Kidney epithelial cell (primary cell): ENCODE measurements around the gene GREB1L. TPM values are rescaled to one million over a fixed set of nuclear protein-coding genes. Genes with fewer than 3 reads are reported as not detected.

Experiments
- DNase-seq: peaks from one replicate; pipeline ENCODE4 v3.0.0-alpha.2; 2010; ENCODE audit warnings: low read depth
- H3K27me3 ChIP-seq: 2 replicates; pipeline ENCODE4 v1.6.0; 2011; ENCODE audit warnings: low read length; ENCODE audit not compliant: control insufficient read depth, insufficient read depth
- H3K36me3 ChIP-seq: 2 replicates; pipeline ENCODE4 v1.5.1; 2011; ENCODE audit warnings: low read length; ENCODE audit not compliant: control insufficient read depth, insufficient read depth
- H3K4me3 ChIP-seq: 2 replicates; pipeline ENCODE4 v1.5.1; 2011; ENCODE audit warnings: low read depth, mild to moderate bottlenecking, control low read depth, low read length
- total RNA-seq: library from RNA; depleted of rRNA; stranded (reverse); fragments of >200 nt; gene quantifications from 2 replicates; pipeline ENCODE4 v1.2.3, GENCODE V29; 2015
- TF ChIP-seq, protein P1 (sequence below): IDR thresholded peaks from 2 replicates; pipeline ENCODE4 v1.5.1; 2011; ENCODE audit warnings: mild to moderate bottlenecking, moderate library complexity, low read length, control low read depth, inconsistent platforms; ENCODE audit not compliant: insufficient read depth, poor library complexity, severe bottlenecking

GREB1L gene
- total RNA-seq, 1 donor from 2014 or later, result 1.5 TPM

DNA sequence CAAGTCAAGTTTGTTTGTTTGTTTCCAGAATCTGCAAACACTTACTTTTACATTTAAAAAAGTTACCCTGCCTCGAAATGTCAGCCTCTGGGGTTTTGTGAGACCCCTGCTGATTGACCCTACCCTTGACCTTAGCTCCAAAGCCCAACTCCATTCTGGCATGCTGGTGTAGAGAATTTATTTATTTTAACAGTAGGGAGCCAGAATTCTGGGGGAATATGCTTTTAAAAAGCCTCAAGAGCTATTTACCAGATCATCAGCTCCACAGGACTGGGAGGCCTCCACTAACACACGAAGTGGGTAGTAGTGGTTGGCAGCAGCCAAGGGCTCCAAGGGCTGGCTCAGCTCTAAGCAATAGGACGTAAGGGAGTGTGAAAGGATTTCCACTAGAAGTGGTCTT, 23.2 kb upstream of the GREB1L start:
- Histone ChIP-seq H3K36me3 (no peaks in the 10 kb centered on the region), H3K4me3 (no peak overlapping the region), H3K27me3 (no peaks in the 10 kb centered on the region)
- DNase-seq, result no peak
- TF ChIP-seq, protein P1, sequence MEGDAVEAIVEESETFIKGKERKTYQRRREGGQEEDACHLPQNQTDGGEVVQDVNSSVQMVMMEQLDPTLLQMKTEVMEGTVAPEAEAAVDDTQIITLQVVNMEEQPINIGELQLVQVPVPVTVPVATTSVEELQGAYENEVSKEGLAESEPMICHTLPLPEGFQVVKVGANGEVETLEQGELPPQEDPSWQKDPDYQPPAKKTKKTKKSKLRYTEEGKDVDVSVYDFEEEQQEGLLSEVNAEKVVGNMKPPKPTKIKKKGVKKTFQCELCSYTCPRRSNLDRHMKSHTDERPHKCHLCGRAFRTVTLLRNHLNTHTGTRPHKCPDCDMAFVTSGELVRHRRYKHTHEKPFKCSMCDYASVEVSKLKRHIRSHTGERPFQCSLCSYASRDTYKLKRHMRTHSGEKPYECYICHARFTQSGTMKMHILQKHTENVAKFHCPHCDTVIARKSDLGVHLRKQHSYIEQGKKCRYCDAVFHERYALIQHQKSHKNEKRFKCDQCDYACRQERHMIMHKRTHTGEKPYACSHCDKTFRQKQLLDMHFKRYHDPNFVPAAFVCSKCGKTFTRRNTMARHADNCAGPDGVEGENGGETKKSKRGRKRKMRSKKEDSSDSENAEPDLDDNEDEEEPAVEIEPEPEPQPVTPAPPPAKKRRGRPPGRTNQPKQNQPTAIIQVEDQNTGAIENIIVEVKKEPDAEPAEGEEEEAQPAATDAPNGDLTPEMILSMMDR, result no peak

DNA sequence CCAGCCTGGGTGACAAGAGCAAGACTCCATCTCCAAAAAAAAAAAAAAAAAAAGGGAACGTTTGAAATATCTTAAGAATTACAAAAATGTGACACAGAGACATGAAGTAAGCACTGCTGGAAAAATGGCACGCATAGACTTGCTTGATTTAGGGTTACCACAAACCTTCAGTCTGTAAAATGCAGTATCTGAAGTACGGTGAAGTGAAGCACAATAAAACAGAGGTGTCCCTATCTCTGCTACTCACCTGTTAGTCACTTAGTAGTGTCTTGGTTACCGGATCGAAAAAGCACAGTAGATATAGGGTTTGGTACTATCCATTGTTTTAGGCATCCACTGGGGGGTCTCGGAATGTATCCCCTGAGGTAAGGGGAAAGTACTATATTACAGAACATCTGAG, 11.6 kb upstream of the GREB1L start:
- TF ChIP-seq, protein P1, result no peak
- H3K4me3 ChIP-seq, result no peak overlapping the region
- no peaks in the 10 kb centered on the region for H3K36me3 ChIP-seq
- H3K27me3 ChIP-seq, result no peaks in the 10 kb centered on the region
- no peak for DNase-seq

DNA sequence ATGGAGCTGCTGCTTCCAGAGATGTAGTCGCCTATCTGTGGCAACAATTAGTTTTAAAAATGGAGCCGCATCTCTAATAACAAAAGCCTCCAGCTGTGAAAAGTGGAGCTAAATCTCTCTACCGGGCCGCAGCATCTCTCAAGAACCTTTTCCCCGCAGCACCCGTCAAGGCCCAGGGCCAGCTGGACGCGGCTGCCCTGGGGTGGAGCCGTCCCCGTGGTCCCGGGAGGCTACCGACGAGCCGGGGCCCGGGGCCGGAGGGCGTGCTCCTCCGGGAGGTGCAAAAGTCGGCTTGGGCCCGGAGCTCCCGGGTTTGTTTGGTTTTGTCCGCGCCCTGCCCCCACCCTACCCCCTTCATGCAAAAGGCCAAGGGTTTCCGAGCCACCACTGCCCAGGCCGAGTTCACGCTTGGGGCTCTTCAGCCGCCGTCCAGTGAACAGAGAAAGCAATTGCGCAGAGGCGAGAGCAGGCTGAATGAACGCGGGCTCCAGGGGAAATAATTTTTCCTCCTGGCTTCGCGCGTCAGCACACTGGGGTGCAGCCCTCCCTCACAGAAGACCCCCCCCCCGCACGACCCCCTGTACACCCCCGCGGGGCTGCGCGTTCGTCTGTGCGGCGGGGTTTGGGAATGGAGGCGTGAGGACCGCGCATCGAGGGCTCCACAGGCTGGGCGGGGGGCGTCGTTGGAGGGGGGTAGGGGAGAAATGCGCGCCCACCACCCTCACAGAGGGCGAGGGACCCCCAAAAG, 557 bp upstream of the GREB1L start:
- H3K36me3 ChIP-seq, result no peaks in the 10 kb centered on the region
- H3K4me3 ChIP-seq, result peak overlapping the region; percentile 76
- H3K27me3 ChIP-seq, result peaks cover 6% of the 10 kb centered on the region
- no peak for DNase-seq
- TF ChIP-seq, protein P1, result no peak

DNA sequence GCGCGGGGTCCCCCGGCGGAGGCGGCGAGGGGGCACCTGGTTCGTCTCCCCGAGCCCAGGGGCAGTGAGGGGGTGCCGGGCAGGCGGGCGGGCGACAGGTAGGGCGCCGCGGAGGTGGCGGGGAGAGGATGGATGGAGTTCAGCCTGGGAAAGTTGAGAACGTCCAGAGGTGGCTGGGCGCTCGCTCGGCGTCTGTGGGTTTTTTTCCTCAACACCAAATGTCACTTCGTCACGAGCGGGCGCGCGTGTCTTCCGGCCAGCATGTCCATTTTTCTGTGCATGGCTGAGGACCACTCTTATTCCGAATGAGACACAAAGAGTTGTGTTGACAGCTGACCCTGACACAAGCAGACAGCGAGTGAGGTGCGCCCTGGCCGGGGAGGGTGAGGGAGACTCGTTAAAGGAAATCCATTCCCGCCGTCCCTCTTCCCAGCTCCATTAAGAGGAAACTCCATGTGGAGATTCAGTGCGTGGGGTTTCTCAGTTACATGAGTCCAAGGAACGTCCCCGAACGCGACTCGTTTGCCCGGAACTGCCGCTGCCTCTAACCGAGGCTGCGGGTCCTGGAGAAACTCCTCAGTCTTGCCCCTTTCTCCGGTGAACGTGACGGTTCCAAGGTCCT, 859 bp downstream of the GREB1L start:
- Histone ChIP-seq H3K4me3 (peak overlapping the region; percentile 76), H3K36me3 (no peaks in the 10 kb centered on the region), H3K27me3 (peaks cover 6% of the 10 kb centered on the region)
- DNase-seq, result no peak
- TF ChIP-seq, protein P1, result no peak

DNA sequence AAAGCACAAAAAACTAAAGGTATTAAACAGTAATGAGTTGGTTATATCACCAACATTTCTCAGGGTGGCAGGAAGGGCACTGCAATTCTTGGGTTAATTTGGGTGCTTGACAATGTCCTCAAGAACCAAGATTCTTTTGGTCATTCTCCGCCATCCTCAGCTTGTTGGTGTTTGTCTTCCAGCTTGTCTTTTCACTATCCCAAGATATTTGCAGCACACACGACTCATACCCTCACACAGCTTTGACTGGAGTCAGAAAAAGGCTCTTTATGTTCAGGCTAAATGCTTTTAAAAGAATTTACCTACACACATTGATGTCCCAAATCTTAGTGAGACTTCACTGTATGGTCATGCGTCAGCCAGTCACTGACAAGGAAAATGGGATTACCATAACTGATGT, 12.5 kb downstream of the GREB1L start:
- Histone ChIP-seq H3K36me3 (no peaks in the 10 kb centered on the region), H3K4me3 (no peak overlapping the region), H3K27me3 (no peaks in the 10 kb centered on the region)
- TF ChIP-seq, protein P1, result no peak
- DNase-seq, result no peak
